Measurements from ENCODE around the gene TBC1D22A. TPM values are rescaled to one million over a fixed set of nuclear protein-coding genes. Genes with fewer than 3 reads are reported as not detected.

TBC1D22A gene
- total RNA-seq, 1 donor from 2014 or later: 15.3 TPM

DNA sequence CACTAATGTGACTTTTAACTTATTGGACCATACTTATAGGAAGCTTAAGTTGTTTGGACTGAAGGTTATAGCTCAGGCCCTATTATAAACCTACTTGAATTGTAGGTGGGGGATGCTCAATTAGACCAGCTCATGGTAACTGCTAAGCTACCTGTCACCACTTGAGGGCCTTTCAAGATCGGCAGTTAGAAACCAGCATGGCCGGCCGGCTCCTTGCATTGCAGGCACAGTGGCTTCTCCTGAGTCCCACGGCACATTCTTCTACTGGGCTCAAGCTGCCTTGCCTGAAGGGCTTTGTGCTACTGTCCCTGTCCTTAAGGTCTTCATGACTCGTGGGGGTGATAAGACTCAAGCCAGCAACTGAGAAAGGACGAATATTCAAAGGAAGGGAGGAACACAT, 70.8 kb downstream of the TBC1D22A start:
- DNase-seq (ENCODE audit: low read depth in 2 of 2): peak in 1 of 2 donors; percentile 53

DNA sequence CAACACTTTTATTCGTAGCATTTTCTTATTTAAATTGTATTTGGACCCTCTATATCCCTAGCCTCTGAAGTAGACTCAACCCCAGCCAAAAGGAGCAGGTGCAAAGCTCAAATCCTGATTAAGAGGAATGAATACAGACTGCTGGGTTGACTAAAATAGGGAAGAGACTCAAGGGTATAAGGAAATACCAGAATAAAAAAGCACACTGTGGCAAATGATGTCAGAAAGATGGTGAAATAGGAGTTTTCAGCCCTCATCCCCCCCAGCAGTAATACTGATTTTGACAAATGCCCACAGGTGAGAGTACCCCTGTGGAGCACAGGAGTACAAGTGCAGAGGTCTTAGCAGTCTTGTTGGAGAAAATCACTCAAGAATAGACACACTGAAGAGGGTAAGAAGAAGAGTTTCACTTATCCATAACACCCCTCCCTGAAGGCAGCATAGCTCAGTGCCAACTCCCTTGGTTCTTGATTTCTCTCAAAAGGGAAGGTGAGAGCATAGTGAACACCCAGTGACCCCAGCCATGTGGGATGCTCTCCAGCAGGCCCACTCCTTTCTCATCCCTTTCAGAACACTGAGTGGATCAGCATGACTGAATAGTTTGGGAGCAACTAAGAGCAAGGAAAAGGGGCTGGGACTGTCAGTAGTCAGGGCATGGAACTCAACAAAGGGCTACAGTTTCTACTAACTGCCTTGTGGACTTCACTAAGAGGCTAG, 71.7 kb downstream of the TBC1D22A start:
- DNase-seq (ENCODE audit: low read depth in 2 of 2): no peak

DNA sequence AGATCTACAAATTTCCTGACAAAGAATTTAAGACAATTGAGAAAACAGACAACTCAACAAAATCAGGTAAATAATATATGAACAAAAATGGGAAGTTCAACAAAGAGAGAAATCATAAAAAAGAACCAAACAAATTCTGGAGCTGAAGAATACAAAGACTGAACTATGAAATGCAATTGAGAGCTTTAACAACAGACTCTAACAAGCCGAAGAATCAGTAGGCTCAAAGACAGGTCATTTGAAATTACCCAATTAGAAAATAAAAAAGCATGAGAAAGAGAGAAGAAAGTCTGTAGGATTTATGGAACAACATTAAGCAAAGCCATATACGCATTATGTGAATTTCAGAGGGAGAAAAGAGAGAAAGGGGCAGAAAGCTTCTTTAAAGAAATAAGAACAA, 72.8 kb downstream of the TBC1D22A start:
- no peak for DNase-seq (ENCODE audit: low read depth in 2 of 2)

DNA sequence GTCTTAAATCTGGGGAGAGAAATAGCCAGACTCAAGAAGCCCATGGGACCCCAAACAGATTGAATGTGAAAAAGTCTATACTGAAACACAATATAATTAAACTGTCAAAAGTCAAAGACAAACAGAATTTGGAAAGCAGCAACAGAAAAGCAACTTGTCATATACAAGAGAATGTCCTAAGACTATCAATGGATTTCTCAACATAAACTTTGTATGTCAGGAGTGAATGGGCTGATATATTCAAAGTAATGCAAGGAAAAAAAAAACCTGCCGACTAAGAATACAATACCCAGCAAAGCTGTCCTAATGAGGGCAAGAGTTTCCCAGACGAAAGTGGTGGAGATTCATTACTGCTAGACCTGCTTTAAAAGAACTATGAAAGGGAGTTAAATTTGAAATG, 73.2 kb downstream of the TBC1D22A start:
- no peak for DNase-seq (ENCODE audit: low read depth in 2 of 2)

DNA sequence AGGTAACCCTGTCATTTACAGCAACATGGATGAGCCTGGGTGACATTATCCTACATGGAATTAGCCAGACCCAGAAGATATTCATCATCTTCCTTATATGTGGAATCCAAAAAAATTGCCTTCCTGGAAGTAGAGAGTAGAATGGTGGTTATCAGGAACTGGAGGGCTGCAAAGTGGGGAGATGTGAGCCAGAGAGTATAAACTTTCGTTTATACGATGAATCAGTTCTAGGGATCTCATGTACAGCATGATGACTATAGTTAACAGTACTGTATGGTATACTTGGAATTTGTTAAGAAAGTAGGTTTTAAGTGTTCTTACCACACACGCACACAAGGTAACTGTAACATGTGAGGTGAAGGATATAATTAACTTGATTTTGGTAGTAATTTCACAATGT, 79.1 kb downstream of the TBC1D22A start:
- DNase-seq (ENCODE audit: low read depth in 2 of 2): no peak

DNA sequence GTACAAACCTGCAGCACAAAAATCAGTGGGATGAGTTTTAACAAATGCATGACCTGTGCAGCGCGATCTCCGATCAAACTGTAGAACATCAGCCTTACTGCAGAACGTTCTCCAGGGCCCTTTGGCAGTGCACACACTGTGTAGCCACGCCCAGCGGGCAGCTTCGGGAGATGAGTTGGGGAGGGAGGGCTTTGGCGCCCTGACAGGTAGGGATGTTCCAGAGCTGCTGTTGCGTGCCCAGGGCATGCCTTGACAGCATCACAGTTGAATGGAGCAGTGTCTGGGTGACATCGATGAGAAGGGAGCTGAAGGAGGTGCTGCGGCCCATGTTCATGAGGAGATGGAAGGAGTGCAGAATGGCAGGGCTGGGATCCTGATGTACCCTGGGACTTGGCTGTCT, 80.2 kb downstream of the TBC1D22A start:
- no peak for DNase-seq (ENCODE audit: low read depth in 2 of 2)

DNA sequence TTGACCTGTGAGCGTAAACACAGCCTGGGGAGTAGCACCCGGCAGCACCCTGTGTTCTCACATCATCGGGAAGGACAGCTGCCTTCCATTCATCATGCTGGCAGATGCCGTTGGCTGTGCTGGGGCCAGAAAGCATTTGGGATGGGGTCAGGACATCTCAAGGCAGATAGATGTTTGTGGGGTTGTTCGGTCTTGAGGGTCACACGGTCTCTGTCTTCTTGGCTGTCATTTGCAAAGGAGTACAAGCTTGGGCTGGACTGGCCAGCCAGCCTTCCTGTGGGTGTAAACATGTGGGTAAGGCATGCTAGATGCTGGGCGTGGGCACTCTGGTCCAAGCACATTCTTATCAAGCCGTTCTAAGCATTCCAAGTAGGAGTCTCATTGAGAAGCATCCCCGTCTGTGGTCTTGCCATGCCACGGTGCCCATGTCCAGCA, 81.4 kb downstream of the TBC1D22A start:
- no peak for DNase-seq (ENCODE audit: low read depth in 2 of 2)

DNA sequence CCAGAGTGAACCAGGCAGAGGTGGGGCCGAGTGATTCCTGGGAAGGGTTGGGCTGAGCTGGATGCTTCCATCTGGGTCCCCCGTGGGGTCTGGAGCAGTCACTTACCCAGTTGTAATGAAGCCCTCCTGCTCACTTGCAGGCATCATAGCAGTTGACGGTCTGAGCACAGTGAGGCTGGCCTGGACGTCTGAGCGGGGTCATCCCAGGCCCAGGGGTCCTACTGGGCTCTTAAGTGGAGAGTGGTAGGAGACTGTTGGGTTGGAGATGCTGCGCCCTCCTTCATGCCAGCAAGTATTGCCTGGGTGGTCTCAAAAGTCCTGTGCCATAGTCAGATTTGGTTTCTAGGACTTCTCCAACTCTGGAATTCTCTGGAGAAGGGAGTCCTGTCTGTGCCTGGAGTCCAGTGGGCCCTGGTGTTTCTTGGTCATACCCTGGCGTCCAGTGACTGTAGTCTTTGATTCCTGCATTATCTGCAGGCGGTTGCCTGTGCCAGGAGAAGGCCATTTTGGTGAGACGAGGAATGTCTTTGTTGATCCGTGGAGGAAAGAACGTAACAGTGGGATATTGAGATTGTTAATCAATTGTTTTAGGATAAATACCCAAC, 82.3 kb downstream of the TBC1D22A start:
- DNase-seq (ENCODE audit: low read depth in 2 of 2): no peak

DNA sequence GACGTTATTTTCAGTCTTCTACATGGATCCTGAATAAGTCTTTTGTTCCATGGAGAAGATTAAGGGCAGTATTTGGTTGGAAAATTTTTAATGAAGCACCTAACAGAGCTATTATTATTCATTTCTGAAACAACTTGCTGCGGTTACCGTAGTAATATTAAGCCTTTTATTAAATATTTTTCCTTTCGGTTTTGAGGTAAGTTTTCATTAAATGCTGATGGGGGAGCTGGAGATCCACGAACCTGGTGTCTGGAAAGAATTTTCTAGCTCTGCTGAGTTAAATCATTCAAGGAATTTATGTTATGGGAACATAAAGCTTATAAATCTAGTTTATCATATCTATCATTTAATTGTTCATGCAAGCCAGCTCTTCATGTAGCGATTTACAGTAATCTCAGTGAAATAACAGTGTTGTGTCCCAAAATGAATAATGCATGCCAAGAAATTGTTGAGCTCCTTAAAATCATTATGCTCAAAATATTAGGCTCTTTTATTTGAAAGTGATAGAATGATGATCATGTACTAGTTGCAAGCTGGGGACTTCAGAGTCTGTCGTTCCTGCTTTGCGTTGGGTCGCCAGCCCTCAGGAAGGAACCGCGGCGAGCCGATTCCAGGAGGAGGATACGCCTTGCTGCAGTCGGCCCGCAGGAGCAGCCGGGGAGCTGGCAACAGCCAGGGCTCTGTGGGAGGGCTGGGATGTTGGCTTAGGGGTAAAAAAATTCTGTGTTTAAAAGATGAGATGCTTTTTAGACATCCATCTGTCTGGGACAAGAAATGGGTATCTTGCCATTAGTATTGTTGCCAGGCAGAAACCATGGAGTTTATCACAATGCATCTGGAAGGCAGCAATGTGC, 83.1 kb downstream of the TBC1D22A start:
- DNase-seq (ENCODE audit: low read depth in 2 of 2): peak; percentile 76 to 81

DNA sequence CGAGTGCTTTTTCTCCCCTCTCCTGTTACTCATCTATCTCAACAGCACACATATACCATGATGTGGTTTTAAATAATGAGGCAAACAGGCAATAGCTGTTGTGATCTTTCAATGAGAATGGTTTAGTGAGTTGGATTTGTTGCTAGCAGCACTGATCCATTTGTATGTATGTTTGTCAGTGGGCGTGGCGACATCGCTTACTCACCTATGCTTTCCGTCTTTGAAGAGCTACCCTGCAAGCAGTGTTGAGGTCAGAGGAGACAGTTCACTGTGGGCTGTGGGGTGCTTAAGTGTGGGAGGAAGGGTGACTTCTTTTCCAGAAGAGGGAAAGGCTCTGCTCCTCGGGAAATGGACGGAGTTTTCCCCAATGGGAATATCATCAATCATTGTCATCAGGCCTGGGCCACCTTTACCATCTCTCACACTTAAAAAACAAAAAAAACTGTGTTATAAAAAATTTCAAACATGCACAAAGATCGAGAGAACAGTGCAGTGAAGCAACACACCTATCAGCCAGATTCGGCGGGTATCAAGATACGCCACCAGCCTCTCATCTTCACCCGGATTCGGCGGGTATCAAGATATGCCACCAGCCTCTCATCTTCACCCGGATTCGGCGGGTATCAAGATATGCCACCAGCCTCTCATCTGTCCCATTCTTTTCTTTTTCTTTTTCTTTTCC, 83.8 kb downstream of the TBC1D22A start:
- DNase-seq (ENCODE audit: low read depth in 2 of 2): peak in 1 of 2 donors; percentile 59

DNA sequence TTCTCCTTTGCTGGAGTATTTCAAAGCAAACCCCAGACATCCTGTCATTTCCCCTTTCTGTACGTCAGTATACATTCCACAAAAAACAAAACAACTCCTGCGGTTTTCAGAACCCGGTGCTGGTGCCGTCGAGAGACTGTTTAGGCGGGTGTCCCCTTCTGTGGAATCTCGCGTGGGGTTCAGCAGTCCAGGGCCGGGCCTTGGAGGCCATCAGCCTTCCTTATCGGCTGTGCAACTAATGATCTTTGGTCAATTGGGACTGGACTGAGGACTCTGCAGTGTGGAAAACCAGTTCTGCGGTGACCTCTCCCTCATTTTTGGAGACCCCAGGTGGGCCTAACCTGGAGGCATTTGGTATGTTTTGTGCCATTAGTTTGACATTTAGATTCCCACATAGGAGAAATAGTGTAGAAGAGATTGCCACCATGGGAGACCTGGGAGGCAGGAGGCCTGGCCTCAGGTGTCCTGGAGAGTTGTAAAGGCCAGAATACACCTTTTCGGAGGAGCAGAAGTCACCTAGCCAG, 84.4 kb downstream of the TBC1D22A start:
- peak in 1 of 2 donors; percentile 42 for DNase-seq (ENCODE audit: low read depth in 2 of 2)

DNA sequence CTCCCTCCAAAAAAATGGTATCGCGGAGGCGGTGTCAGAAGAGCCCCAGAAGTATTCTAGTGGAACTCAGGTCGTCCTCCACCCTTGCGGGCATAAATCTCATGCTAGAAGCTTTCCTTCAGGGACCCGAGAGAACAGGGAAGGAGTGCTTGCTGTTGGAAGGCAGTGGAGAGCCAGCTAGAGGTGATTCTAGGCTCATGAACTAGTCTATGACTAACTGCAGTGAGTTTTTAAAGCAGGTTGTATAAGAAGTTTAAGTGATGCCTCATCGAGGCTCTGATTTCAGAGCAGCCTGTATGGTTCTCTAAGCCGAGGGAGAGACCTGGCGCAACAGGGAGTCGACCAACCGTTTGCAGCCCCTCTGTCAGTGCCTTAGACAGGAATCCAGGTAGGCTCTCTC, 85.7 kb downstream of the TBC1D22A start:
- no peak for DNase-seq (ENCODE audit: low read depth in 2 of 2)

DNA sequence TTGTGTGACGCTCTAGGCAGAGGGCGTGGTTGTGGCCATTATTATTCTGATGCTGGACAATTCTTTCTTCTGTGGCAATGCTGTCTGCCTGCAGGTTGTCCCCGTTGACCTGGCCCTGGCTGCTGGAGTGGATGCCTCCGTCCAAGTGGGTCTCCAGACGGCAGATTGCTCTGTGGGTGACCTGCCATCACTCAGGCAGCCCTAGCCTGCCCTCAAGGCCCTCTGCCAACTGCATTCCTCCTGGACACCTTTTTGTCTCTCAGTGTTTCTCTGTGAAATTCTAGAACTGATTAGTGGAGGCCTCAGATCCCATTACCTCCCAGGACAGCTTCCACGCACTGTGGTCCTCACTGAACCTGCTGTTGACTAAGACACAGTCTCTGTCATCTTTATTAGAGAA, 86.7 kb downstream of the TBC1D22A start:
- DNase-seq (ENCODE audit: low read depth in 2 of 2): no peak

DNA sequence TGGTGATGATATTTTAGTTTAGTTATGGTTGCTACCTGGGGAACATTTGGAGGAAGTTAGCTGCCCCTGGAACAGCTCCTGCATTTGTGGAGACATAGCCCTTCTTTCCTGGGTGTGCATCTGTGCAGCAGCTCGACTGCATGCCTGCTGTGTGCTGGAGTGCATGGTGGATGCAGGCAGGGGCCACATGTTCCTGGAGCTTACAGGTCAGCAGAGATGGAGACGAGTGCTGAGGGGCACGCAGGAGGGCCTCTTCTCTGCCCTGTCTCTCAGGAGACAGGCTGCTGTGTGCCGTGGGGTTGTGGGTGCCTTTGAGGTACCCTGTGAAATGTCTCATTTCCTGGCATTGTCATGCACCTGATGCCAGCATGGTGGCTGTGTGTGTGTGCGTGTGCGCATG, 87.5 kb downstream of the TBC1D22A start:
- DNase-seq (ENCODE audit: low read depth in 2 of 2): no peak

DNA sequence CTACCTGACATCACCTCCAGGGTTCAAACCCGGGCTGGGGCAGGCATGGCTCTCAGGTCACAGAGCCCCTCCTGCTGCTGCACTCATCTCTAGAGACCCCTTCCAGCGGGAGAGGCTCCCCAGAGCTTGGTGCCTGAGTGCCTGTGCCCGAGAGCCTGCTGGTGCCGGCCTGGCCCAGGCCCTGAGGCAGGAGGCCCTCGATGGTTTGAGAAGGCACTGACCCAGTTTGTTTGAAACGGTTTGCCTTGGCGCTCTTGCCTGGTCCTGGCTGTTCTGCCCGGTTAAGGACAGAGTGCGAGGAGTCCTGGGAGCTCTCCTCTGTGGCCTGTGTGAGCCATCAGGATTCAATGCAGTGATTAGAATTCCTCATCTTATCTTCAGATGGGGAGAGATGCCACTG, 88.9 kb downstream of the TBC1D22A start:
- no peak for DNase-seq (ENCODE audit: low read depth in 2 of 2)

DNA sequence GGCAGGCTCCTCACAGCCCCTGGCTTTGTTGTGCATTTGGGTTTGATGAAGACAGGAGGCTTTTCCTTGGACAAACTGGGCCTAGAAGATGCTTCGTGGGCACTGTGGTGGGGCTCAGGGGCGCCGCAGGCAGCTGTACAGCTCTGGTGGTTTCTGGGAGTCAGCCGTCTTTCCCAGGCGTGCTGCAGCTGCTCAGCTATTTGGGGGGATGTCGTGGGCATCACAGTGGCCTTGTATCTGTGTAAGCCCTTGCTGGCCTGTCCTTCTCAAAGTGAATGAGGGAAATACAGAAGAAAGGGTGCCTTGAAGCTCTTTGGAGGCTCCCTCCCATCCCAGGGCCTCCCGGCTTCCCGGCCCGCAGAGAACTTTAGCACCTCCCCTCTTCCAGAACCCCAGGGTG, 89.5 kb downstream of the TBC1D22A start:
- DNase-seq (ENCODE audit: low read depth in 2 of 2): no peak

DNA sequence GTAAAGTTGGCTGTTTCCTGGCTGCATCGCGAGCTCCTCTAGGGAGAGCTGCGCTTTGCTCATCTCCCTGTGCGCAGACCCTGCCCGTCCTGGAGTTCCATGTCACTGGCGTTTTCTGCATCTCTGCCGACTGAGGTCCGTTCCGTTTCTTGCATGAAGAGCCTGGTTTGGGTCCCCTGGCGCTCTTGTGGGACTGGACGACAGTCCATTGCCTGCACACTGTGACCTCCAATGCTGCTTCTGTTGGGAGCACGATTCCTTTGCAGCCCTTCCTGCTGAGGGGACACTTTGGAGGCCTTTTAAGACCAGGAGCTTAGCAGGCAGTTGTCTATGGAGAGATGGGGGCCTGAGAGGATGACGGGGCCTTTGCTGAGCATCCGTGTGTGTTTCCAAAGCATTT, 90.3 kb downstream of the TBC1D22A start:
- DNase-seq (ENCODE audit: low read depth in 2 of 2): no peak

DNA sequence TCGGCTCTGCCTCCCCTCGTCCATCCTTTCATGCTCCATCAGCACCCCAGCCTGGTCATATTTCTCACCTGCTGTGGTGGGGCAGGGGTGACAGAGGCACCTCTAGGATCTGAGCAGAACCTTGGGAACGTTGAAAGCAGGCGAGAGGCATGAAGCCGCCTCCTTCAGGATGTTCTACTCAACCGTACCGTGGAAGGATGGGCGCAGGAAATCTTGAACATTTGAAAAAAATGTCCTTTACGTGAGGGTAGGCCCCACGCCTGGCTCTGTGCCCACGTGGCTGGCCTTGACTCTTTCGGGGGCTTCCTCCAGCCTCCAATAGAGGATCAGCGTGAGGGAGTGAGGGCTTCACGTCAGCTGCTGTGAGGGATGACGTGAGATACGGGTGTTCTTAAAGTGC, 90.7 kb downstream of the TBC1D22A start:
- no peak for DNase-seq (ENCODE audit: low read depth in 2 of 2)

DNA sequence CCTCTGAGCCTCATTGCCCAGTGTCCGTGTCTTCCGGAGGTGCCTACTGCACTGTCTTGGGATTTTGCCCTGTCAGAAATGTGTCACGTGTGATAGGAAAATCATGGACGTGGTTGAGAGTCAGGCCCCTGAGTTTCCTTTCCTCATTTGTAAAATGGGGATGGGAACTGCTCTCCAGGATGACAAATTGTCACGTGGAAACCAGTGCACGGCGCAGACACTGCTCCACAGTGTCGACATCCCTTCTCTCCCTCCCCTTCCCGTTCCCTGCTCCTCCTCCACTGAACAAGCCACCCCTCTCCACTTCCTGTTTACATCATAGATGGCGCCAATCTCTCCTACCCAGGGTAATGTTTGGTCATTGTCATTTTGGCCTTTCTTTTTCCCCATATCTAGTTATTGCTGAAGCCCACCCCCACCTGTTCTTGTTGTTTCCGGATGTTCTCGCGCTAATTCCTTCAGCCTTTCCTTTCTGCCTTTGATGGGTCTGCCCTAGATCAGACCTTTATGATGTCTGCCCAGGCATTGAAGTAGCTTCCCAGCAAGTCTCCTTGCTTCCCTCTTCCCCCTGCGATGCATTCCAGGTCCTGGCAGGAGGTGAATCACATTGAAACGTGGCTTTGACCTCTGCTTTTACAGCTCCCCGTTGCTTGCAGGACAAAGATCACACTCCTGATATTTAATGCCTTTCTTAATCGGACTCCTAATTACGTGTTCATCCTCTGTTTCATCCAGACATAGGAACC, 91.8 kb downstream of the TBC1D22A start:
- DNase-seq (ENCODE audit: low read depth in 2 of 2): peak; percentile 92 to 94

DNA sequence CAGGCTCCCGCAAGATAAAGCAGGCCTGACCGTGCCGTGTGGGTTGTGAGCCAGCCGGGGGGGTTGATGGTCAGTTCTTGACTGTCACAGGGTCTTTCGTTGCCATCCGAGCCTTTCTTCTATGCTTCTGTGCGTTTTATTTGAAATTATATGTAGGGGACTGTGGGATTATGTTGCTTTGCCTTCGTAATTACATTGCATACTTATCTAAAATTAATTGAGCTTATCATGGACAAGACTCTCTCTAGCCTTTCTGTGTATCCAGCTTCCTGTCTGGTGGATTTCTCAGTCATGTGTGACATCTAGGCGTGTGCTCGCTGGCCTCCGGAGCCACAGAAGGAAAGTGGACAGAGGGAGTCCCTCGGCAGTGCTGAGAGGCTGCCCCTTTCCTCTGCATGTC, 93.2 kb downstream of the TBC1D22A start:
- DNase-seq (ENCODE audit: low read depth in 2 of 2): no peak

DNA sequence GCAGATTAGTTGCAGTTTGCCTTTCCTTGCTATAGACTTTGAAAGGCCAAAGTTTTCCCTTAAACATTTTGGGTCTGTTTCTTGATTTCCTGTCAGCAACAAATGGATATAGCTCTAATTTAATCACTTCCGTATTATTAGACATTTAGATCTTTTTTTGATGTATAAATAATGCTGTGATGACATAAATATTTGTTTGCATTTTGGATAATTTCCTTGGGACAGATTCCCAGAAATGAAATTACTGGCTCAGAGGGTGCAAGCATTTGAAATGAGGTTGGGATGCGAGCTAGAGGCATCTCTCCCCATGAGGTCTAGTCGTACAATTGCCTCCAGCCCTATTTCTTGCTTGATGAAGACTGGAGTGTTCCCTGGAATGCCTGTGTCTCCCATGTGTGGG, 94.2 kb downstream of the TBC1D22A start:
- DNase-seq (ENCODE audit: low read depth in 2 of 2): no peak

Data from lung microvascular endothelial cell (primary cell).